Mesenchymal stem cell (in vitro differentiated cells and primary cell): Measurements from ENCODE around the gene UPK1A.
A peak's percentile ranks its signal among the peaks of the same experiment; 100 is the strongest.
"Not testable (repeated sequence)": the region's sequence is repeated elsewhere in the genome, so short reads cannot be mapped to it uniquely, and the experiment has no call there.

Source experiments
- DNase-seq: peaks from one replicate; pipeline ENCODE4 v3.0.0-alpha.2; 2013
- H2AFZ ChIP-seq: one replicate; pipeline ENCODE4 v1.6.1; 2013; ENCODE audit warnings: low read depth, mild to moderate bottlenecking, control low read depth, inconsistent platforms, low read length, moderate library complexity
- H2AK5ac ChIP-seq: 2 replicates; pipeline ENCODE4 v1.6.1; 2013; ENCODE audit warnings: low read length, moderate library complexity, mild to moderate bottlenecking, inconsistent platforms; ENCODE audit not compliant: severe bottlenecking
- H2BK120ac ChIP-seq: one replicate; pipeline ENCODE4 v1.6.1; 2013; ENCODE audit warnings: low read depth, mild to moderate bottlenecking, inconsistent platforms, low read length, moderate library complexity
- H2BK12ac ChIP-seq, 2 experiments: one replicate each; pipeline ENCODE4 v1.6.1; 2013; ENCODE audit warnings: inconsistent platforms in 2 of 2, low read length in 2 of 2, mild to moderate bottlenecking in 2 of 2, moderate library complexity in 2 of 2, control low read depth in 1 of 2
- H2BK15ac ChIP-seq: one replicate; pipeline ENCODE4 v1.6.1; 2013; ENCODE audit warnings: mild to moderate bottlenecking, low read depth, inconsistent platforms; ENCODE audit not compliant: poor library complexity, severe bottlenecking
- H2BK5ac ChIP-seq: 2 replicates; pipeline ENCODE4 v1.6.1; 2013; ENCODE audit warnings: low read depth, mild to moderate bottlenecking, low read length, control low read depth, inconsistent platforms; ENCODE audit not compliant: poor library complexity, severe bottlenecking
- H3K14ac ChIP-seq, 2 experiments: one replicate each; pipeline ENCODE4 v1.6.1; 2013; ENCODE audit warnings: inconsistent platforms in 2 of 2, low read length in 2 of 2, control low read depth in 1 of 2, mild to moderate bottlenecking in 1 of 2, moderate library complexity in 1 of 2
- H3K18ac ChIP-seq, 2 experiments: one replicate each; pipeline ENCODE4 v1.6.1; 2013; ENCODE audit warnings: inconsistent platforms in 2 of 2, low read length in 2 of 2, control low read depth in 1 of 2, low read depth in 1 of 2, mild to moderate bottlenecking in 1 of 2
- H3K23ac ChIP-seq, 2 experiments: one replicate each; pipeline ENCODE4 v1.6.1; 2013; ENCODE audit warnings: inconsistent platforms in 2 of 2, low read length in 2 of 2, mild to moderate bottlenecking in 2 of 2, moderate library complexity in 2 of 2, control low read depth in 1 of 2
- H3K27ac ChIP-seq: 2 replicates; pipeline ENCODE4 v1.5.1; 2013; ENCODE audit warnings: mild to moderate bottlenecking, moderate library complexity, low read length, control low read depth, inconsistent platforms; ENCODE audit not compliant: poor library complexity, severe bottlenecking
- H3K27me3 ChIP-seq, 2 experiments: 2 replicates each; pipeline versions ENCODE4 v1.6.1 to v1.7.0; 2013; ENCODE audit warnings: low read length in 2 of 2, mild to moderate bottlenecking in 2 of 2, moderate library complexity in 2 of 2, control low read depth in 1 of 2, inconsistent platforms in 1 of 2; ENCODE audit not compliant: control insufficient read depth in 1 of 2, insufficient read depth in 1 of 2
- H3K36me3 ChIP-seq, 2 experiments: 2 replicates each; pipeline versions ENCODE4 v1.6.1 to v1.7.0; 2013; ENCODE audit warnings: low read length in 2 of 2, control low read depth in 1 of 2, inconsistent platforms in 1 of 2, low read depth in 1 of 2, mild to moderate bottlenecking in 1 of 2; ENCODE audit not compliant: insufficient read depth in 2 of 2, control insufficient read depth in 1 of 2
- H3K4ac ChIP-seq, 2 experiments: one replicate each; pipeline ENCODE4 v1.6.1; 2013; ENCODE audit warnings: inconsistent platforms in 2 of 2, low read length in 2 of 2, mild to moderate bottlenecking in 2 of 2, moderate library complexity in 2 of 2, control low read depth in 1 of 2, low read depth in 1 of 2
- H3K4me1 ChIP-seq: 2 replicates; pipeline ENCODE4 v1.6.1; 2013; ENCODE audit warnings: low read depth, low read length, control low read depth; ENCODE audit not compliant: control insufficient read depth, insufficient read depth
- H3K4me2 ChIP-seq: 2 replicates; pipeline ENCODE4 v1.6.1; 2013; ENCODE audit warnings: low read length, mild to moderate bottlenecking, inconsistent platforms; ENCODE audit not compliant: poor library complexity, severe bottlenecking
- H3K4me3 ChIP-seq, 2 experiments: 2 replicates each; pipeline versions ENCODE4 v1.5.1 to v1.7.0; 2013; ENCODE audit warnings: low read length in 2 of 2, mild to moderate bottlenecking in 2 of 2, control low read depth in 1 of 2, low read depth in 1 of 2; ENCODE audit not compliant: insufficient read depth in 1 of 2
- H3K79me1 ChIP-seq: replicated peaks from 2 replicates; pipeline ENCODE4 v1.6.1; 2013; ENCODE audit warnings: mild to moderate bottlenecking, control low read depth, low read length, inconsistent platforms; ENCODE audit not compliant: poor library complexity, severe bottlenecking
- H3K9ac ChIP-seq: 2 replicates; pipeline ENCODE4 v1.7.0; 2013; ENCODE audit warnings: mild to moderate bottlenecking, low read length, moderate library complexity
- H3K9me3 ChIP-seq: 2 replicates; pipeline ENCODE4 v1.7.0; 2013; ENCODE audit warnings: mild to moderate bottlenecking, low read length; ENCODE audit not compliant: control insufficient read depth
- H4K8ac ChIP-seq: one replicate; pipeline ENCODE4 v1.6.1; 2013; ENCODE audit warnings: inconsistent platforms, mild to moderate bottlenecking, low read length, moderate library complexity
- H4K91ac ChIP-seq: one replicate; pipeline ENCODE4 v1.6.1; 2013; ENCODE audit warnings: mild to moderate bottlenecking, low read length, inconsistent platforms
- WGBS: methylation state at CpG from one replicate; pipeline ENCODE4 v1.1.7; 2013; ENCODE audit warnings: mixed read lengths; 5-methylcytosine and 5-hydroxymethylcytosine counted together

UPK1A gene

DNA sequence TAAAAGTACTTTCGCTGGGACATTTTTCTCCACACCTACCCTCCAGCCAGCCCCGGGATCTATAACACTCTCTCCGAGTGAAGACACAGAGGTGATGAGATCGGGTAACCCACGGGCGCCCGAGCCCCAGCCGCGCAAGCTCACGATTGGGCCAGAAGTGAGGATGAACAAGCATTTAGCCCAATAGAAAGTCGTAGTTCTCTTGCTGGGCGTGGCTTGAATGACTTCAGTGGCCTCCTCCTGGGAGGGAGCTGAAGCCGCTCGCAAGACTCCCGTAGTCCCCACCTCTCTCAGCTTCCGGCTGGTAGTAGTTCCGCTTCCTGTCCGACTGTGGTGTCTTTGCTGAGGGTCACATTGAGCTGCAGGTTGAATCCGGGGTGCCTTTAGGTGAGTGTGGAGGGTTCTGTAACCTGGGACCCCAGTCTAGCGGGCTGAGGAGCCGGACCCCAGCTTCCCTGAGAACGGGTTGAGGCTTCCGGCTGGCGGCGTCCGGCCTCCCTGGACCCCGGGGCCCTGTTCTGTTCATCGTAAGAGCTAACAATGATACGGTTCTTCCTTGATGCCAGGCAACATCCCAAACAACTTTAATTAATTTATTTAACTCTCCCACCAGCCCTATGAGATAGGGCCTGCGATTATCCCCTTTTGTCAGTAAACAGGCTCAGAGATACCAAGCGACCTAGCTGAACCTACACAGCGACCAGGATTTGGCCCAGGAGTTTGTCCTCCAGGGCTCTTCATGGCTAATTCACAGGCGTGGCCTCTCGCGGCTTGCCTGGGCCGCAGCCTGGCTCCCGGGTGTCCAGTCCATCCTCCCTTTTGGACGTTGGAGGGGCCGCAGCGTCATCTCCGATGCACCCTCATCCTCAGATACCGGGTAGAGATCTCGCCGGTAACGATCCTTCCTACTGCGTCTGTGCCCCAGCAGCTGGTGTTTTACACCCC, 18.0 kb upstream of the UPK1A start, which contains the start of gene COX6B1:
COX6B1 (plus strand) TSS at position 307 of the 945 bp plus-strand sequence. CDS start 2,921 bp downstream, outside the sequence.
- Histone ChIP-seq H3K79me1 (peaks cover 13% of the 10 kb centered on the region), H3K18ac (peak within 1 kb of the TSS; percentile 12 to 48), H2BK12ac (peak within 1 kb of the TSS in 1 of 2 experiments; percentile 55), H2BK5ac (no peak within 1 kb of the TSS), H3K9ac (peak within 1 kb of the TSS; percentile 96), H2AFZ (peak within 1 kb of the TSS; percentile 80), H2BK120ac (no peak within 1 kb of the TSS), H3K4me3 (peak within 1 kb of the TSS; percentile 74 to 96), H2BK15ac (no peak within 1 kb of the TSS), H3K23ac (no peak within 1 kb of the TSS), H4K91ac (no peak within 1 kb of the TSS), H3K27ac (peak within 1 kb of the TSS; percentile 43), H3K4me1 (peaks cover 9% of the 10 kb centered on the region), H3K27me3 (no peaks in the 10 kb centered on the region), H3K36me3 (peaks cover 13 to 19% of the 10 kb centered on the region in 2 experiments), H3K4me2 (peak within 1 kb of the TSS; percentile 59), H3K14ac (no peak within 1 kb of the TSS), H2AK5ac (no peak within 1 kb of the TSS), H3K9me3 (no peaks in the 10 kb centered on the region), H4K8ac (no peak within 1 kb of the TSS), H3K4ac (peak within 1 kb of the TSS in 1 of 2 experiments; percentile 78)
- peak; percentile 99 for DNase-seq
- WGBS, result under 1% methylated on average over 46 of the region's 46 CpGs

DNA sequence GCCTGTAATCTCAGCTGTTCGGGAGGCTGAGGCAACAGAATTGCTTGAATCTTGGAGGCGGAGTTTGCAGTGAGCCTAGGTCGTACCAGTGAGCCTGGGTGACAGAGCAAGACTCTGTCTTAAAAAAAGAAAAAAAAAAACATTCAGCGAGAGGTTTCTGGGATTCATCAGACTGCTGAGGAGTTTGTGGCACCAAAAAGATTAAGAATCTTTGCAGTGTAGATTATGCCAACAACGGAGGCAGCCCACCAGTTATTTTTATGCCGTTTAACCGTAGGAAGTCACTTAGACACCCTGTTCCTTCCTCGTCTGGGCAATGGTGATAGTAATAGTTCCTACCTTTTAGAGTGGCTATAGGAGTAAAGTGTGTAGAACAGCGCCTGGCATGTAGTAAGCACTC, 15.7 kb upstream of the UPK1A start:
- Histone ChIP-seq H3K27me3 (no peaks in the 10 kb centered on the region), H2BK15ac (no peak overlapping the region), H3K23ac (no peak overlapping the region), H3K14ac (no peak overlapping the region), H3K36me3 (peaks cover 27 to 37% of the 10 kb centered on the region in 2 experiments), H3K9ac (no peak overlapping the region), H3K4me1 (peaks cover 3% of the 10 kb centered on the region), H3K79me1 (peaks cover 20% of the 10 kb centered on the region), H3K18ac (no peak overlapping the region), H3K4me3 (no peak overlapping the region), H4K91ac (no peak overlapping the region), H3K4me2 (no peak overlapping the region), H2BK12ac (no peak overlapping the region), H4K8ac (no peak overlapping the region), H2AFZ (no peak overlapping the region), H3K9me3 (no peaks in the 10 kb centered on the region), H3K4ac (no peak overlapping the region), H2AK5ac (no peak overlapping the region), H3K27ac (no peak overlapping the region), H2BK120ac (no peak overlapping the region), H2BK5ac (no peak overlapping the region)
- 96% methylated on average over 9 of the region's 9 CpGs for WGBS
- no peak for DNase-seq

DNA sequence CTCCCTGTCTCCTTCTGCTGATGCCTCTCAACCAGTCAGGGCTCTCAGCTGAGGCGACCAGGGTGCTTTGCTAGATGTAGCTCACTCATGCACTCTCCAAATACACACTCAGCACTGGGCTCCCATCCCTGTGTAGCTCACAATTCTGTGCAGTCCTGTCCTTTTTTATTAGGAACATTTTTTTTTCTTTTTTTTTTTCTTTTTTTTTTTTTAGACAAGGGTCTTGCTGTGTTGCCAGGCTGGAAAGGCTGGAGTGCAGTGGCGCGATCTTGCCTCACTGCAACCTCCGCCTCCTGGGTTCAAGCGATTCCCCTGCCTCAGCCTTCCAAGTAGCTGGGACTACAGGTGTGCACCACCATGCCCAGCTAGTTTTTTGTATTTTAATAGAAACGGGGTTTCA, 11.5 kb upstream of the UPK1A start:
- WGBS, result 98% methylated on average over 6 of the region's 6 CpGs
- peaks cover 30% of the 10 kb centered on the region for H3K79me1 ChIP-seq
- H3K18ac ChIP-seq, result not testable (repeated sequence)

GRCh38 chr19:35655600-35655999, 10.7 kb upstream of the UPK1A start:
- no peak overlapping the region for H3K27ac ChIP-seq
- no peak overlapping the region for H3K4ac ChIP-seq

More for the DNA sequence above, 11.5 kb upstream of the UPK1A start:
- not testable (repeated sequence) for H3K4me1 ChIP-seq, H3K4me2 ChIP-seq, H3K23ac ChIP-seq, H3K4ac ChIP-seq, H3K9me3 ChIP-seq, H4K8ac ChIP-seq, H2BK5ac ChIP-seq, H3K27me3 ChIP-seq, H3K27ac ChIP-seq, H3K4me3 ChIP-seq, H2BK15ac ChIP-seq, H2AK5ac ChIP-seq, DNase-seq, H4K91ac ChIP-seq, H2BK12ac ChIP-seq, H3K14ac ChIP-seq, H2AFZ ChIP-seq, H2BK120ac ChIP-seq, H3K9ac ChIP-seq
- H3K36me3 ChIP-seq, result peaks cover 58 to 77% of the 10 kb centered on the region in 2 experiments

More at GRCh38 chr19:35655600-35655999, 10.7 kb upstream of the UPK1A start:
- Histone ChIP-seq H3K4me2 (no peak overlapping the region), H3K9me3 (no peaks in the 10 kb centered on the region), H3K27me3 (no peaks in the 10 kb centered on the region), H3K4me1 (no peaks in the 10 kb centered on the region), H4K91ac (no peak overlapping the region), H2BK120ac (no peak overlapping the region), H3K14ac (no peak overlapping the region), H2AK5ac (no peak overlapping the region), H2BK12ac (no peak overlapping the region), H3K9ac (no peak overlapping the region), H3K18ac (no peak overlapping the region), H3K36me3 (peaks cover 66 to 73% of the 10 kb centered on the region in 2 experiments), H2BK5ac (no peak overlapping the region), H2AFZ (no peak overlapping the region), H3K4me3 (no peak overlapping the region), H4K8ac (no peak overlapping the region), H3K79me1 (peaks cover 29% of the 10 kb centered on the region), H3K23ac (no peak overlapping the region), H2BK15ac (no peak overlapping the region)
- WGBS, result 98% methylated on average over 4 of the region's 4 CpGs
- DNase-seq, result no peak
